Rectal smooth muscle tissue (tissue), 1 donor: ENCODE results near the gene SCTR.

ENCODE experiments used
- H3K27ac ChIP-seq: one replicate; pipeline ENCODE4 v1.7.0; 2013; ENCODE audit warnings: low read depth, low read length, inconsistent platforms
- H3K27me3 ChIP-seq: one replicate; pipeline ENCODE4 v1.7.0; 2013; ENCODE audit warnings: low read length; ENCODE audit not compliant: control insufficient read depth, insufficient read depth
- H3K36me3 ChIP-seq: one replicate; pipeline ENCODE4 v1.7.0; 2013; ENCODE audit warnings: low read length; ENCODE audit not compliant: control insufficient read depth, insufficient read depth
- H3K4me1 ChIP-seq: one replicate; pipeline ENCODE4 v1.7.0; 2013; ENCODE audit warnings: low read length; ENCODE audit not compliant: control insufficient read depth, insufficient read depth
- H3K4me3 ChIP-seq: one replicate; pipeline ENCODE4 v1.7.0; 2013; ENCODE audit warnings: low read length
- H3K9ac ChIP-seq: one replicate; pipeline ENCODE4 v1.7.0; 2013; ENCODE audit warnings: low read length

Gene SCTR

DNA sequence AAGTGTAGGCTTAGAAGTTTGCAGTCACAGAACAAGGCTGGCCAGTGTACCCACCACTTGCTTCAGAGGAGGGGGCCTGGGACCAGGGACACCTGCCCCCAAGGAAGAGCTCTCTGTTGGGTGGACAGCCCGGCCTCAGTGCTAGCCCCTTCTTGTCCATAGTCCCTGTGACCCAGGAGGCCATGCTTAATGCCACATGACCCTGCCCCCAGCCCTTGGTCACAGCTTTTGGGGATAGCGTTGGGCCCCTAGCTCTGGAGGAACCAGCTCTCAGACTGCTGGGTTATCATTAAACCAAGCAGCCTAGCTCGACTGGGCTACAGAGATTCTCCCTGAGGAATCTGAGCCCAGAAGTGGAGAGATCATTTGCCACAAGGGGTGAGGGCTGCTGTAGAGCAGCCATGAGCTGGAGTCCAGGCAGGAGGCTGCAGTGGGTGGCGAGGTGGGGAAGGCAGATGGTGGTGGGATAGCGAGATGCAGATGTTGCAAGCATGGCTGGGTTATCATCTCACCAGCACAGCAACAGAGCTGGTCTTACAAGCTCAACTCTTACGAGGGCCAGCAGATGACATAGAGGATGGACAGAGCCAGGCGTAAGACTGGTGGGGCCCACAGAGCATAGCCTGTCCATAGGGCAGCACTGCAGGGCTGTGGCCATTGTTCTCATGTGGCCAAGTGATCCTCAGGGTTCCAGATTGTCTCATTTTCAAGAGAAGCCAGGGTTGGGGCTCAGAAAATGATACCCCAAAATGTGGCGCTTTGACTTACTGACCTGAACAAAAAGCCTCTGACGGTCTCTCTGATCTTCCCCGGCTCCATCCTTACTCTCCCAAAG, 99.8 kb downstream of the SCTR start:
- H3K9ac ChIP-seq, result no peak overlapping the region
- no peaks in the 10 kb centered on the region for H3K4me1 ChIP-seq
- H3K27me3 ChIP-seq, result no peaks in the 10 kb centered on the region
- H3K27ac ChIP-seq, result no peak overlapping the region
- no peak overlapping the region for H3K4me3 ChIP-seq
- no peaks in the 10 kb centered on the region for H3K36me3 ChIP-seq

- Histone ChIP-seq H3K36me3 (no peaks in the 10 kb centered on the region), H3K4me3 (no peak overlapping the region), H3K4me1 (no peaks in the 10 kb centered on the region), H3K27me3 (no peaks in the 10 kb centered on the region), H3K9ac (no peak overlapping the region), H3K27ac (no peak overlapping the region)
Observed at GRCh38 chr2:119423811-119424210, 100.5 kb downstream of the SCTR start.

DNA sequence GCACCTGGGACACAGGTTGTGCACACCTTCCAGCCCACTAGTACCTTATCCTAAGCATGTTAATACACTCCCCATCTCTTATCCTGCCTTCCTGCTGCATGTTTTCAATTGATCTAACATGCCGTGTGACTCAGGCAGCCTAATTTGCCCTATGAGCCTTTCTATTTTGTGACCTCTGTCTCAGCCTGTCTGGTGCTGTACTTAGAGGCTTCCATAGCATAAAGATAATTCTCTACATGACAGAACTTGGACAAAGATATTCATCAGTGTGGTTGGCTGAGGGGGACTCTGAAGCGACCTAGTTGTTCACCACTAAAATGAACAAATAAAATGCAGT, 101.2 kb downstream of the SCTR start:
- H3K36me3 ChIP-seq, result no peaks in the 10 kb centered on the region
- H3K27me3 ChIP-seq, result no peaks in the 10 kb centered on the region
- no peak overlapping the region for H3K9ac ChIP-seq
- H3K27ac ChIP-seq, result no peak overlapping the region
- H3K4me1 ChIP-seq, result no peaks in the 10 kb centered on the region
- no peak overlapping the region for H3K4me3 ChIP-seq

- Histone ChIP-seq H3K4me1 (no peaks in the 10 kb centered on the region), H3K27me3 (no peaks in the 10 kb centered on the region), H3K9ac (no peak overlapping the region), H3K4me3 (no peak overlapping the region), H3K27ac (no peak overlapping the region), H3K36me3 (no peaks in the 10 kb centered on the region)
Observed at GRCh38 chr2:119422360-119423107, 101.7 kb downstream of the SCTR start.

GRCh38 chr2:119421741-119422140, 102.5 kb downstream of the SCTR start:
- no peaks in the 10 kb centered on the region for H3K36me3 ChIP-seq
- no peaks in the 10 kb centered on the region for H3K27me3 ChIP-seq
- H3K4me1 ChIP-seq, result no peaks in the 10 kb centered on the region
- H3K27ac ChIP-seq, result no peak overlapping the region
- no peak overlapping the region for H3K4me3 ChIP-seq
- H3K9ac ChIP-seq, result no peak overlapping the region

DNA sequence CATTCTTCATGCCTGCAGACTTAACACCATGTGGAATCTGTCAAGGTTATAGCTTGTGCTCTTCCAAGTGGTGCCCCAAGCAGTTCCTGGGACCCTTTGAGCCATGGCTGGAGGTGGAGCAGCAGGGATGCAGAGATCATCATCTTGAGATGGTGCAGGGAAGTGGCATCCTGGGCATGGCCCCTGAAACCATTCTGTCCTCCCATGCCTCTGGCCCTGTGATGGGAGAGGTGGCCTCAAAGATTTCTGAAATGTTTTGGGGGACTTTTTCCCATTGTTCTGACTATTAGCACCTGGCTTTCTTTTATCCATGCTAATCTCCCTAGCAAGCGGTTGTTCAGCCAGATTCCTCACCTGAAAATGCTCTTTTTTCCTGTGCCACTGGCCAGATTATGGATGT, 103.0 kb downstream of the SCTR start:
- Histone ChIP-seq H3K4me1 (no peaks in the 10 kb centered on the region), H3K27me3 (no peaks in the 10 kb centered on the region), H3K27ac (no peak overlapping the region), H3K36me3 (no peaks in the 10 kb centered on the region), H3K9ac (no peak overlapping the region), H3K4me3 (no peak overlapping the region)

GRCh38 chr2:119419803-119420508, 104.3 kb downstream of the SCTR start:
- Histone ChIP-seq H3K27me3 (no peaks in the 10 kb centered on the region), H3K4me1 (no peaks in the 10 kb centered on the region), H3K36me3 (no peaks in the 10 kb centered on the region), H3K9ac (no peak overlapping the region), H3K27ac (no peak overlapping the region), H3K4me3 (no peak overlapping the region)

DNA sequence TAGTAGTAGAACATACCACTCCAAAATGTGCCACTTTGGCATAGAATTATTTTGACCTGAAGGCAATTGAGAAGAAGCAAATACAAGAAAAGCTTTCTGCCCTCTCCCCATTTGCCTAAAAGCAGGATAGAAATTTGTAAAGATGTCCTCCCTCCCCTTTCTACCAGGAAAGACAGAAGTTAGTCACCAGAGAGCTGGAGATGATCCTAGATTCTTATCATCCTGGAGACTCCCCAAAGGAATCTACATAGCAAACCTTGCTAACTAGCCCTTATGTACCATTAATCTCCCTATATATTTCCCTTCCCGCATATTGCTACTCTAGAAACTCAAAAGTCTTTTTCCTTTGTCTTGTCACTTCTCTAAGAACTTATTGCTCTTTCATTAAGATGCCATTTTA, 105.2 kb downstream of the SCTR start:
- Histone ChIP-seq H3K4me1 (no peaks in the 10 kb centered on the region), H3K36me3 (no peaks in the 10 kb centered on the region), H3K4me3 (no peak overlapping the region), H3K27ac (no peak overlapping the region), H3K27me3 (no peaks in the 10 kb centered on the region), H3K9ac (no peak overlapping the region)

- Histone ChIP-seq H3K9ac (no peak overlapping the region), H3K27me3 (no peaks in the 10 kb centered on the region), H3K4me3 (no peak overlapping the region), H3K36me3 (no peaks in the 10 kb centered on the region), H3K4me1 (no peaks in the 10 kb centered on the region), H3K27ac (no peak overlapping the region)
Observed at GRCh38 chr2:119417908-119418307, 106.4 kb downstream of the SCTR start.

DNA sequence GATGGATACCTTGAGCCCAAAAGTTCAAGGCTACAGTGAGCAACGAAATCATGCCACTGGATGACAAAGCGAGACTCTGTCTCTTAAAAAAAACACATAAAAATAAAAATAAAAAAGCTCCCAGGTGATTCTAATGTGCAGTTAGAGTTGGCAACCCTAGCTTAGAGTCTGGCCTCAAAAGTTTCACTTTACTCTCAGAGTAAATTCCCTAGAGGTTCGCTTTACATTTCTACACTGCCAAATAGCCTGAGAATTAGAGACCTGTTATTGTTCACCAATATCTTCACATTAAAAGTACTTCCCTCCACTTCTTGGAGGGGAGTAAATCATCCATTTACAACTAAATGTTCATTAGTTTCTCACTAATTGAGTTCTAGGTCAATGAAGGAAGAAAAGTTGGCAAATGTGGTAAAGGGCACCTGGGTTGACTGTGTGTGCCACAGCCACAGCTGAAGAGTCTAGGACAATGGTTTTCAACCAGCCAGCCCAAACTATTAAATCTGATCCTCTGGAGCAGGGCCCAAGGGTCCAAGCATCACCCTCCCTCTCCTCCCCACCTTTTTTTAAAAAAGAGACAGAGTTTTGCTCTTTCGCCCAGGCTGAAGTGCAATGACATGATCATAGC, 107.9 kb downstream of the SCTR start:
- Histone ChIP-seq H3K4me1 (no peaks in the 10 kb centered on the region), H3K36me3 (no peaks in the 10 kb centered on the region), H3K9ac (no peak overlapping the region), H3K4me3 (no peak overlapping the region), H3K27me3 (no peaks in the 10 kb centered on the region), H3K27ac (no peak overlapping the region)

DNA sequence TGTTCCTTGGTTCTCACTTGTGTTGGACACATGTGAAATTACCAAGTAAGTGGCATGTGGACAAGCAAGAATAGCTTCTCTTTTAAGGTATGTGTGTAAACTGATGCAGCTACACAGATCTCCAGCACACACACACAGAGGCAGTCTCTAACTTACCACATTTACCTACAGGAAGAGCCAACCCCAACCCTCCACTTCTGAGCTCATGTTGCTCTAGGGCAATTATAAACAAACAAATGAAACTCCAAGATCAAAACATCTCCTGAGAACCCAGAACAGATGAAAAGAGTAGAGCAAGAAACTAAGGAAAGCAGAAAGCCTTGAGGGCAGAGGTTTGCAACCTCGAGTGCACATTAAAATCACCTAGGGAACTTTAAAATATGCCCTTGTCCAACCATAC, 108.7 kb downstream of the SCTR start:
- Histone ChIP-seq H3K27me3 (no peaks in the 10 kb centered on the region), H3K36me3 (no peaks in the 10 kb centered on the region), H3K27ac (no peak overlapping the region), H3K4me1 (no peaks in the 10 kb centered on the region), H3K9ac (no peak overlapping the region), H3K4me3 (no peak overlapping the region)

DNA sequence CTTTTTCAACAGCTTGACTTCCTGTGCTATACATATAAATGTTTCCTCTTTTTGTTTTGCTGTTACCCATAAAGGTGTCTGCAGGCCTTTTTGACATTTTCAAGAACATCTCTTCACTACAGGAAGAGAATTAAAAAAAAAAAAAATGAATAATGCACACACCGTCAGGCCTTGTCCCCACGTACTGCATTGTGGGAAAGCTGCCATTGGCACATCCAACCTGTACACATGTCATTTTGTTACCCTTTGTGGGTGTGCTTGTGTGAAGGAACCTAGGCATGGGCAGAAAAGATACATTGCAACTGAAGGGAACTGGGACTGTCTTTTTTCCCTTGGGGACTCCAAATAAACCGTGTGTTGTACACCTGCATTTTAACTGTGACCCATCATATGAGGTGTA, 109.4 kb downstream of the SCTR start:
- Histone ChIP-seq H3K27me3 (no peaks in the 10 kb centered on the region), H3K27ac (no peak overlapping the region), H3K4me3 (no peak overlapping the region), H3K9ac (no peak overlapping the region), H3K4me1 (no peaks in the 10 kb centered on the region), H3K36me3 (no peaks in the 10 kb centered on the region)
